Trophoblast cell (in vitro differentiated cells and primary cell): Measurements from ENCODE around the gene POLR1A.

ENCODE experiments used
- DNase-seq, 2 donors: peaks; one replicate each; pipeline ENCODE4 v3.0.0-alpha.2; 2016
- H2AFZ ChIP-seq: 2 replicates; pipeline ENCODE4 v1.6.1; 2013; ENCODE audit warnings: low read length, moderate library complexity, mild to moderate bottlenecking; ENCODE audit not compliant: insufficient read depth, poor library complexity
- H2AK5ac ChIP-seq: 2 replicates; pipeline ENCODE4 v1.6.1; 2013; ENCODE audit warnings: mild to moderate bottlenecking, low read length
- H2BK120ac ChIP-seq: 2 replicates; pipeline ENCODE4 v1.6.1; 2013; ENCODE audit warnings: low read length, mild to moderate bottlenecking, moderate library complexity; ENCODE audit not compliant: insufficient read depth, poor library complexity
- H2BK12ac ChIP-seq: 2 replicates; pipeline ENCODE4 v1.6.1; 2013; ENCODE audit warnings: mild to moderate bottlenecking, low read length, moderate library complexity
- H2BK5ac ChIP-seq: 2 replicates; pipeline ENCODE4 v1.6.1; 2013; ENCODE audit warnings: low read length, low read depth, moderate library complexity, mild to moderate bottlenecking; ENCODE audit not compliant: poor library complexity
- H3K14ac ChIP-seq: 2 replicates; pipeline ENCODE4 v1.6.1; 2013; ENCODE audit warnings: mild to moderate bottlenecking, low read length
- H3K18ac ChIP-seq: 2 replicates; pipeline ENCODE4 v1.6.1; 2013; ENCODE audit warnings: mild to moderate bottlenecking, low read length
- H3K23ac ChIP-seq: 2 replicates; pipeline ENCODE4 v1.6.1; 2013; ENCODE audit warnings: low read length
- H3K27ac ChIP-seq: 2 replicates; pipeline ENCODE4 v1.5.1; 2013; ENCODE audit warnings: low read depth, mild to moderate bottlenecking, inconsistent platforms, low read length, moderate library complexity
- H3K27me3 ChIP-seq: 2 replicates; pipeline ENCODE4 v1.6.1; 2013; ENCODE audit warnings: inconsistent platforms, mild to moderate bottlenecking, low read length, moderate library complexity; ENCODE audit not compliant: insufficient read depth
- H3K36me3 ChIP-seq, 2 experiments: 1 replicate in 1 of 2; 2 replicates in 1 of 2; pipeline ENCODE4 v1.6.1; 2013; ENCODE audit warnings: low read length in 2 of 2, mild to moderate bottlenecking in 2 of 2, moderate library complexity in 1 of 2; ENCODE audit not compliant: insufficient read depth in 2 of 2, control insufficient read depth in 1 of 2
- H3K4ac ChIP-seq: 2 replicates; pipeline ENCODE4 v1.6.1; 2013; ENCODE audit warnings: low read depth, mild to moderate bottlenecking, low read length, moderate library complexity
- H3K4me1 ChIP-seq, 2 experiments: 1 replicate in 1 of 2; 2 replicates in 1 of 2; pipeline ENCODE4 v1.6.1; 2013; ENCODE audit warnings: low read length in 2 of 2, mild to moderate bottlenecking in 2 of 2, moderate library complexity in 1 of 2; ENCODE audit not compliant: insufficient read depth in 2 of 2, control insufficient read depth in 1 of 2
- H3K4me2 ChIP-seq: 2 replicates; pipeline ENCODE4 v1.6.1; 2013; ENCODE audit warnings: inconsistent platforms, mild to moderate bottlenecking, low read length, moderate library complexity
- H3K4me3 ChIP-seq: 2 replicates; pipeline ENCODE4 v1.5.1; 2013; ENCODE audit warnings: mild to moderate bottlenecking, low read depth, low read length, inconsistent platforms
- H3K79me1 ChIP-seq: one replicate; pipeline ENCODE4 v1.6.1; 2013; ENCODE audit warnings: low read length
- H3K79me2 ChIP-seq: 2 replicates; pipeline ENCODE4 v1.6.1; 2013; ENCODE audit warnings: low read length, mild to moderate bottlenecking; ENCODE audit not compliant: control insufficient read depth, insufficient read depth, poor library complexity
- H3K9ac ChIP-seq: 2 replicates; pipeline ENCODE4 v1.6.1; 2013; ENCODE audit warnings: mild to moderate bottlenecking, low read length
- H3K9me3 ChIP-seq: 2 replicates; pipeline ENCODE4 v1.6.1; 2013; ENCODE audit warnings: low read depth, mild to moderate bottlenecking, control low read depth, inconsistent platforms, low read length; ENCODE audit not compliant: insufficient read depth
- H4K12ac ChIP-seq: 2 replicates; pipeline ENCODE4 v1.6.1; 2013; ENCODE audit warnings: low read depth, mild to moderate bottlenecking, low read length, moderate library complexity
- H4K8ac ChIP-seq: 2 replicates; pipeline ENCODE4 v1.6.1; 2013; ENCODE audit warnings: low read depth, mild to moderate bottlenecking, low read length, moderate library complexity
- H4K91ac ChIP-seq: one replicate; pipeline ENCODE4 v1.6.1; 2013; ENCODE audit warnings: low read depth, mild to moderate bottlenecking, low read length, moderate library complexity
- WGBS: extraction: QIAGEN DNeasy Blood & Tissue Kit; methylation state at CpG from one replicate; pipeline ENCODE4 v1.1.7; 2013; ENCODE audit warnings: missing lambda C conversion rate; ENCODE audit not compliant: insufficient read length, insufficient coverage; ENCODE audit errors: extremely low coverage; 5-methylcytosine and 5-hydroxymethylcytosine counted together

The POLR1A gene

DNA sequence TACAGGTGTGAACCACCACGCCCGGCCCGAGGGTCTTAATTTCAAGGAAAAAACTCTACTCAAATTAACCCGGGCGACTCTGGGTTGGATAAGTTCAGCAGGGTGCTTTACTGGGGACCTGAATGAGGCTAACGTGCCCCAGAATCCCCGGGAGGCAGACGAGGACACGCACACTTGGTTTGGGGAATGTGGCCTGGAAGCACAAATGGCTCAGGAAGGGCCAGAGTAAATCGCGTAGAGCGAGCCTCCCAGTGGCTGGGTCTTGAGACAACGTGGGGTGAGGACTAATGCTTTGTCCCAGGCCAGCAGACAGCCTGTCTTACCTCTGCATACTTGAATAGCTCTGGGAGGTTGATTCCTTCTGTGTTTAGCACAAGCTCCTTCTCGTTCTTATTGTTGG is 75.8 kb downstream of the POLR1A start:
- Histone ChIP-seq H4K12ac (no peak overlapping the region), H3K27me3 (no peaks in the 10 kb centered on the region), H3K9me3 (no peaks in the 10 kb centered on the region), H3K4ac (no peak overlapping the region), H3K4me2 (no peak overlapping the region), H4K91ac (no peak overlapping the region), H3K14ac (no peak overlapping the region), H3K4me1 (peaks cover 5 to 6% of the 10 kb centered on the region in 2 experiments), H3K79me2 (no peaks in the 10 kb centered on the region), H4K8ac (no peak overlapping the region), H2AK5ac (no peak overlapping the region), H3K79me1 (no peaks in the 10 kb centered on the region), H3K27ac (no peak overlapping the region), H3K18ac (no peak overlapping the region), H3K23ac (no peak overlapping the region), H3K4me3 (no peak overlapping the region), H3K9ac (no peak overlapping the region), H2BK120ac (no peak overlapping the region), H2BK12ac (no peak overlapping the region), H3K36me3 (peaks cover 80 to 81% of the 10 kb centered on the region in 2 experiments), H2AFZ (no peak overlapping the region), H2BK5ac (no peak overlapping the region)
- DNase-seq = no peak
- no CpG with 5 or more reads among the region's 14 CpGs for WGBS

DNA sequence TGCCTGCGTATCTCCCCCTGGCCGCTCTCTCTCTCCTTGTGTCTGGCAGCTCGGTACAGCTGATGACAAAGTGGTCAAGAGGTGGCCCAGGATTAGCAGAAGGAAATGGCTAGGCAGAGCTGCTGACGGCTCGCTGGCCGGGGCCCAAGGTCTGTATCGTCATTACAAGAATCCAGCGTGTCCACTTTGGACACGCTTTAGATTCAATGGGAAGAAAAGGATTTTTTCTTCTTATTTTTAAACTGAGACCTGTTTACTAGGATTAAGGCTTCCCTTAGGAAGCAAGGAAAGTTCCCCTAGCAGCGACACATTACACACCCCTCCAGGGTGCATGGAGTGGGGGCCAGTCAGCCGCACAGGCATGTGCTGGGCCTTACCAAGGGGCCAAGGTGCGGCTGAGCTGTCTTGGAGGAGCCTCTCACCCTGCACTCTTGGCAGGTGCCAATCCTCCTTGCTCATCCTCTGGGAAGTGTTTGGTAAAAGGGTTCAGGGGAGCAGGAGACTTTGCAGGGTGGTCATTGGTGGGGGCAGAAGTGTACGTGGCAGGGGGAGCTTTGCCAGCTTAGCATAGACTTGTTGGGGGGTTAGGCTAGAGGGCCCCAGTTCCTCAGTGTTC is 76.8 kb downstream of the POLR1A start:
- Histone ChIP-seq H2BK120ac (no peak overlapping the region), H2BK12ac (no peak overlapping the region), H2BK5ac (no peak overlapping the region), H3K27ac (no peak overlapping the region), H3K4me3 (no peak overlapping the region), H3K27me3 (no peaks in the 10 kb centered on the region), H3K18ac (no peak overlapping the region), H3K4me2 (no peak overlapping the region), H3K79me1 (no peaks in the 10 kb centered on the region), H3K4ac (no peak overlapping the region), H4K12ac (no peak overlapping the region), H4K91ac (no peak overlapping the region), H3K4me1 (peaks cover 5 to 6% of the 10 kb centered on the region in 2 experiments), H2AK5ac (no peak overlapping the region), H3K9ac (no peak overlapping the region), H2AFZ (no peak overlapping the region), H4K8ac (no peak overlapping the region), H3K9me3 (no peaks in the 10 kb centered on the region), H3K79me2 (no peaks in the 10 kb centered on the region), H3K14ac (no peak overlapping the region), H3K36me3 (peaks cover 71 to 78% of the 10 kb centered on the region in 2 experiments), H3K23ac (no peak overlapping the region)
- no peak for DNase-seq
- WGBS = no CpG with 5 or more reads among the region's 13 CpGs

DNA sequence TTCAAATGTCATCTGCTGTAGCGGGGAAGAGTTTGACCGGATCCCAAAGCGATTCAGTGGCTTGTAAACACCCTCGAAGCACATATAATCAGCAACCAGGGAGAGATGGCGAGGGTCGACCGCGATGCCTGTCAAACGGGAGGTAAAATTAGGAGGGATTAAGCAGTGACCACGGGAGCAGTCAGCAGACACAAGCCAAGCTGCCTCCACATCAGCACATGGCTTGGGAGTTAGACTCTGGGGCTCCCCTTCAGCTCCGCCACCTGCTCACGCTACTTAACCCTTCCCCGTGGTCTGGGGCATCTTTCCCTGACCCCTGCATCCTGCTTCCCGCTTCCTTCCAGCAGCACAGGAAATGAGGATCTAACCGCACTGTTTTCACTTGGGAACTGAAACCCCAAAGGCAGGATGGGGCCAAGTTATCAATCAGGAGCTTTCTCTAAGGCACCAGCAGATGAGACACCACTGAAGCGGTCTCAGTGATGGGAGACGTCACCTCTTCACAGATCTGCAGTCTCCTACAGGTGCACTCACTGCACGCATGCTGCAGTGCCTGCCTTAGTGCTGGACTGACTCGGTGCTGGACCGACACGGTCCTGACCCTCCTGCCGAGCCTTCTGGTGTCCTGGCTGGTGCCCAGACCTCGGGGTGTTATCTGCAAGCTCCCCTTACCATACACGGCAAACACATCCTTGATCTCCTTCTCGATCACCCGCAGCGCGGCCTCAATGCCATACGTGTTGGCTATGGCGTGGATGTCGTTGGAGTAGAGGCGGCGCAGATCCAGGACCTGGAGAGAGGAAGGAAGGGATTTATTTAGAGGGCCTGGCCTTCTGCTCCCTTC is 77.5 kb downstream of the POLR1A start:
- no peak overlapping the region for H3K27ac ChIP-seq
- peaks cover 65 to 72% of the 10 kb centered on the region in 2 experiments for H3K36me3 ChIP-seq
- H3K27me3 ChIP-seq = no peaks in the 10 kb centered on the region
- H2AFZ ChIP-seq = no peak overlapping the region
- H3K9me3 ChIP-seq = no peaks in the 10 kb centered on the region
- H2BK120ac ChIP-seq = no peak overlapping the region
- no peak overlapping the region for H4K12ac ChIP-seq
- no peak overlapping the region for H3K4me2 ChIP-seq
- no peak overlapping the region for H3K18ac ChIP-seq
- H2BK5ac ChIP-seq = no peak overlapping the region
- H3K79me2 ChIP-seq = no peaks in the 10 kb centered on the region
- no peaks in the 10 kb centered on the region for H3K79me1 ChIP-seq
- H2AK5ac ChIP-seq = no peak overlapping the region
- DNase-seq = no peak
- H3K9ac ChIP-seq = no peak overlapping the region
- no CpG with 5 or more reads among the region's 33 CpGs for WGBS
- H2BK12ac ChIP-seq = no peak overlapping the region
- no peak overlapping the region for H3K14ac ChIP-seq
- H4K91ac ChIP-seq = no peak overlapping the region
- no peak overlapping the region for H3K4me3 ChIP-seq
- H3K23ac ChIP-seq = no peak overlapping the region
- no peak overlapping the region for H3K4ac ChIP-seq
- H3K4me1 ChIP-seq = peaks cover 5 to 6% of the 10 kb centered on the region in 2 experiments
- no peak overlapping the region for H4K8ac ChIP-seq

DNA sequence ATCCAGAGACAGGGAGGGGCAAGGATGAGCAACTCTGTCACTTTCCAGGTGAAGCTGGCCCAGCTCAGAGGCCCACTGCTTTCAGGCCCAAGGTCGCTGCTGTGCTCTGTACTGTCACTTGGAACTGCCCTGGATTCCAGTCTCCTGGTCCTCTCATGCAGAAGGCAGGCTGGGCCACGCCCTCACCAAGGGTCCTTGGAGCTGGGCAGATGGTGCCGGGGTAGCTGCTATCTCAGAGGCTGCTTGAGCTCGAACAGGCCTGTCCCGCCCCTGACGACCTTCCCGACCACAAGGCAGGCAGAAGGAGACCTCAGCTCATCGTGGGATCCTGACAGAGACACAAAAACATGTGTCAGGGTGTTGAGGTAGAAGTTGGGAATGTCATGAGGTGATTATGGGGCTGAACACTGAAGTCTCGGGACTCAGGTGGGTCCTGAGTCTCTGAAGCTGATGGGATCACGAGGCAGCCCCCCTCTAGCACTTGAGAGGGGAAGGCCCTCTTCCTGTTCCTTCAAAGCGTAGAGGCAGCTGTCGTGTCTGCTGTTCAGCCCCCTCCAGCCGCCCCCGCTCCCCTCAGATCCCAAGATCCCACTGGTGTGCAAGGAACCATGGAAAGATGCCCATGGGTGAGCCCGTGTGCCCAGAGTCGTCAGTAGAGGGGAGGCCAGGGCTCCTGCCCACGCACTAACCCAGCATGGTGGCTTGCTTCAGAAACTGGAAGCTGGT is 78.3 kb downstream of the POLR1A start:
- Histone ChIP-seq H3K9ac (no peak overlapping the region), H2BK5ac (no peak overlapping the region), H4K12ac (no peak overlapping the region), H2AK5ac (no peak overlapping the region), H4K91ac (no peak overlapping the region), H2AFZ (no peak overlapping the region), H3K27ac (no peak overlapping the region), H3K79me1 (no peaks in the 10 kb centered on the region), H2BK120ac (no peak overlapping the region), H3K23ac (no peak overlapping the region), H3K4ac (no peak overlapping the region), H3K4me3 (no peak overlapping the region), H3K79me2 (no peaks in the 10 kb centered on the region), H3K4me2 (no peak overlapping the region), H2BK12ac (no peak overlapping the region), H3K18ac (no peak overlapping the region), H3K36me3 (peaks cover 60 to 67% of the 10 kb centered on the region in 2 experiments), H3K27me3 (no peaks in the 10 kb centered on the region), H3K9me3 (no peaks in the 10 kb centered on the region), H4K8ac (no peak overlapping the region), H3K4me1 (peaks cover 5 to 6% of the 10 kb centered on the region in 2 experiments), H3K14ac (no peak overlapping the region)
- WGBS = no CpG with 5 or more reads among the region's 17 CpGs
- DNase-seq = no peak
